HEK293 (cell line): Measurements from ENCODE around the gene MYO1C.

Experiments used
- KLF8 ChIP-seq: fragments of 450-650 bp; formaldehyde crosslinking; IDR thresholded peaks from 2 replicates; pipeline ENCODE4 v1.5.1; 2016; ENCODE audit warnings: missing biosample characterization, missing genetic modification characterization
- OSR2 ChIP-seq: fragments of 450-650 bp; formaldehyde crosslinking; IDR thresholded peaks from 2 replicates; pipeline ENCODE4 v1.5.1; 2016; ENCODE audit warnings: missing biosample characterization, missing genetic modification characterization
- OVOL3 ChIP-seq: fragments of 450-650 bp; formaldehyde crosslinking; IDR thresholded peaks from 2 replicates; pipeline ENCODE4 v1.5.1; 2016; ENCODE audit warnings: missing biosample characterization, missing genetic modification characterization
- SP2 ChIP-seq: fragments of 450-650 bp; formaldehyde crosslinking; IDR thresholded peaks from 2 replicates; pipeline ENCODE4 v1.5.1; 2016; ENCODE audit warnings: missing biosample characterization, missing genetic modification characterization
- ZBTB17 ChIP-seq: fragments of 450-650 bp; formaldehyde crosslinking; IDR thresholded peaks from 2 replicates; pipeline ENCODE4 v1.5.1; 2016; ENCODE audit warnings: missing biosample characterization, missing genetic modification characterization
- ZBTB21 ChIP-seq: fragments of 450-650 bp; formaldehyde crosslinking; IDR thresholded peaks from 2 replicates; pipeline ENCODE4 v1.5.1; 2017; ENCODE audit warnings: missing biosample characterization, missing genetic modification characterization
- ZBTB8A ChIP-seq: fragments of 450-650 bp; formaldehyde crosslinking; IDR thresholded peaks from 2 replicates; pipeline ENCODE4 v1.5.1; 2016; ENCODE audit warnings: missing biosample characterization, missing genetic modification characterization
- ZNF2 ChIP-seq: fragments of 450-650 bp; formaldehyde crosslinking; IDR thresholded peaks from 2 replicates; pipeline ENCODE4 v1.5.1; 2016; ENCODE audit warnings: missing biosample characterization, missing genetic modification characterization
- ZNF214 ChIP-seq: fragments of 450-650 bp; formaldehyde crosslinking; IDR thresholded peaks from 2 replicates; pipeline ENCODE4 v1.5.1; 2017; ENCODE audit warnings: missing biosample characterization, mild to moderate bottlenecking, missing genetic modification characterization, borderline replicate concordance
- ZNF335 ChIP-seq: fragments of 450-650 bp; formaldehyde crosslinking; conservative IDR thresholded peaks from 2 replicates; pipeline ENCODE4 v1.5.1; 2016; ENCODE audit warnings: missing biosample characterization, missing genetic modification characterization
- ZNF366 ChIP-seq: fragments of 450-650 bp; formaldehyde crosslinking; conservative IDR thresholded peaks from 2 replicates; pipeline ENCODE4 v1.5.1; 2016; ENCODE audit warnings: missing biosample characterization, missing genetic modification characterization
- ZNF426 ChIP-seq: fragments of 450-650 bp; formaldehyde crosslinking; IDR thresholded peaks from 2 replicates; pipeline ENCODE4 v1.5.1; 2017; ENCODE audit warnings: missing biosample characterization, missing genetic modification characterization, mild to moderate bottlenecking, inconsistent platforms, moderate library complexity
- ZNF561 ChIP-seq: fragments of 450-650 bp; IDR thresholded peaks from 2 replicates; pipeline ENCODE4 v1.5.1; 2018; ENCODE audit warnings: missing biosample characterization, missing genetic modification characterization, borderline replicate concordance
- ZNF596 ChIP-seq: fragments of 450-650 bp; IDR thresholded peaks from 2 replicates; pipeline ENCODE4 v1.5.0; 2018; ENCODE audit warnings: missing biosample characterization, mild to moderate bottlenecking, missing genetic modification characterization, moderate library complexity
- ZNF624 ChIP-seq: fragments of 450-650 bp; formaldehyde crosslinking; IDR thresholded peaks from 2 replicates; pipeline ENCODE4 v1.5.1; 2017; ENCODE audit warnings: missing biosample characterization, missing genetic modification characterization
- ZNF658 ChIP-seq: fragments of 450-650 bp; formaldehyde crosslinking; IDR thresholded peaks from 2 replicates; pipeline ENCODE4; 2016; ENCODE audit warnings: missing biosample characterization, missing genetic modification characterization
- ZNF670 ChIP-seq: fragments of 450-650 bp; formaldehyde crosslinking; IDR thresholded peaks from 2 replicates; pipeline ENCODE4 v1.5.1; 2016; ENCODE audit warnings: missing biosample characterization, missing genetic modification characterization, low read depth
- ZNF747 ChIP-seq: fragments of 450-650 bp; formaldehyde crosslinking; IDR thresholded peaks from 2 replicates; pipeline ENCODE4 v1.5.1; 2016; ENCODE audit warnings: missing biosample characterization, missing genetic modification characterization
- ZNF777 ChIP-seq: fragments of 450-650 bp; formaldehyde crosslinking; IDR thresholded peaks from 2 replicates; pipeline ENCODE4 v1.5.1; 2017; ENCODE audit warnings: missing biosample characterization, missing genetic modification characterization, borderline replicate concordance
- TF ChIP-seq, protein P1 (sequence below): fragments of 450-650 bp; formaldehyde crosslinking; IDR thresholded peaks from 2 replicates; pipeline ENCODE4 v1.5.1; 2016; ENCODE audit warnings: missing biosample characterization, missing genetic modification characterization
- TF ChIP-seq, protein P2 (sequence below): fragments of 450-650 bp; formaldehyde crosslinking; conservative IDR thresholded peaks from 2 replicates; pipeline ENCODE4 v1.5.1; 2016; ENCODE audit warnings: low read depth, missing biosample characterization, missing genetic modification characterization
- TF ChIP-seq, protein P3 (sequence below): fragments of 450-650 bp; formaldehyde crosslinking; optimal IDR thresholded peaks from 2 replicates; pipeline ENCODE3; 2016; ENCODE audit warnings: missing biosample characterization, mild to moderate bottlenecking, missing genetic modification characterization
- TF ChIP-seq, protein P4 (sequence below): fragments of 450-650 bp; formaldehyde crosslinking; IDR thresholded peaks from 2 replicates; pipeline ENCODE4 v1.5.1; 2017; ENCODE audit warnings: missing biosample characterization, missing genetic modification characterization
- TF ChIP-seq, protein P5 (sequence below): fragments of 450-650 bp; formaldehyde crosslinking; IDR thresholded peaks from 2 replicates; pipeline ENCODE4 v1.5.1; 2017; ENCODE audit warnings: missing biosample characterization, missing genetic modification characterization
- TF ChIP-seq, protein P6 (sequence below): fragments of 450-650 bp; formaldehyde crosslinking; IDR thresholded peaks from 2 replicates; pipeline ENCODE4 v1.5.1; 2016; ENCODE audit warnings: missing biosample characterization, missing genetic modification characterization

MYO1C gene

DNA sequence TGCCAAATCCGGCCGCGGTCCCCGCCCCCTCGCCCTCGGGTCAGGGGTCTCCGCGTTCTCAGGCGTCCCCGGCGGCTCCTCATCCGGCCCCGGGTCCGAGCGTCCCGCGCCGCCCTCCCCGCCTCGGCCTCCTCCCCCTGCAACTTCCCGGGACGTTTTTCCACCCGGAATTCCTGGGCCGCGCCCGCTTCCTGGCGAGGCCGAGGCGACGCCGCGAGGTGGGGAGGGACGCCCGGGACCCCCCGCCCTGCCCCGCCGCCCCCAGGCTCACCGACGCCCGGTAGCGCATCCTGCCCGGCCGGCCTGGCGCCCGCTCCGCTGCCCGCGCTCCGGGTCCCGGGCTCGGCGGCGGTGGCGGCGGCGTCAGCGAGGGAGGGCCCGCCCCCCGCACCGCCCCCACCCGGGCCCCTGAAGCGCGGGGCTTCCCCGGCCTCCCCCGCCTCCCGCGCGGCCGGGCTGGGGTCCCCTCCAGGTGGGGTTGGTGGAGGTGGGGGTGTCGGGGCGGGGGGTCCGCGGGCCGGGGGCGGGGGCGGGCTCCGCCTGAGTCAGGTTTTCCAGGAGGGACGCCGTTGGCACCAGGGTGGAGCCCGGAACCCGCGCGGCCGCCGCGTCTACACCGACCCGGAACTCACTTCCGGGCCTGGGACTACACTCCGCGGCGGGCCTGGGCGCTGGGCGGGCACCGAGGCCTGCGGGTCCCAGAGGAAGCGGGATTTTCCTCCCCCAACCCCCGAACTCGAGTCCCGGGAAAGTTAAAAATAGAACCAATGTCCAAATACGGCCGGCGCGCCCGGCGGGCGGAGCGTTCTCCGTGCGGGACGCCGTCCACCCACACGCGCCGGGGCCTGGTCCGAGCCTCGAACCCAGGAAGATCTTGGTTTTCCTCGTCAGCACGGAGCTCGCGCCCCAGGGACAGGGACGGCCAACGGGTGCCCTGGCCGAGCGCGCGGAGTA is 6.8 kb downstream of the MYO1C start (continued):
- TF ChIP-seq ZNF366 = no peak
- no peak for TF ChIP-seq ZNF2 (tag by site-specific recombination)
- TF ChIP-seq, protein P1, sequence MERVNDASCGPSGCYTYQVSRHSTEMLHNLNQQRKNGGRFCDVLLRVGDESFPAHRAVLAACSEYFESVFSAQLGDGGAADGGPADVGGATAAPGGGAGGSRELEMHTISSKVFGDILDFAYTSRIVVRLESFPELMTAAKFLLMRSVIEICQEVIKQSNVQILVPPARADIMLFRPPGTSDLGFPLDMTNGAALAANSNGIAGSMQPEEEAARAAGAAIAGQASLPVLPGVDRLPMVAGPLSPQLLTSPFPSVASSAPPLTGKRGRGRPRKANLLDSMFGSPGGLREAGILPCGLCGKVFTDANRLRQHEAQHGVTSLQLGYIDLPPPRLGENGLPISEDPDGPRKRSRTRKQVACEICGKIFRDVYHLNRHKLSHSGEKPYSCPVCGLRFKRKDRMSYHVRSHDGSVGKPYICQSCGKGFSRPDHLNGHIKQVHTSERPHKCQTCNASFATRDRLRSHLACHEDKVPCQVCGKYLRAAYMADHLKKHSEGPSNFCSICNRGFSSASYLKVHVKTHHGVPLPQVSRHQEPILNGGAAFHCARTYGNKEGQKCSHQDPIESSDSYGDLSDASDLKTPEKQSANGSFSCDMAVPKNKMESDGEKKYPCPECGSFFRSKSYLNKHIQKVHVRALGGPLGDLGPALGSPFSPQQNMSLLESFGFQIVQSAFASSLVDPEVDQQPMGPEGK = peak; percentile 46
- peak; percentile 59 for TF ChIP-seq ZBTB8A (tag by site-specific recombination)
- no peak for TF ChIP-seq ZNF658 (tag by site-specific recombination)
- TF ChIP-seq ZNF777 = no peak
- TF ChIP-seq ZNF214 = no peak
- TF ChIP-seq, protein P2, sequence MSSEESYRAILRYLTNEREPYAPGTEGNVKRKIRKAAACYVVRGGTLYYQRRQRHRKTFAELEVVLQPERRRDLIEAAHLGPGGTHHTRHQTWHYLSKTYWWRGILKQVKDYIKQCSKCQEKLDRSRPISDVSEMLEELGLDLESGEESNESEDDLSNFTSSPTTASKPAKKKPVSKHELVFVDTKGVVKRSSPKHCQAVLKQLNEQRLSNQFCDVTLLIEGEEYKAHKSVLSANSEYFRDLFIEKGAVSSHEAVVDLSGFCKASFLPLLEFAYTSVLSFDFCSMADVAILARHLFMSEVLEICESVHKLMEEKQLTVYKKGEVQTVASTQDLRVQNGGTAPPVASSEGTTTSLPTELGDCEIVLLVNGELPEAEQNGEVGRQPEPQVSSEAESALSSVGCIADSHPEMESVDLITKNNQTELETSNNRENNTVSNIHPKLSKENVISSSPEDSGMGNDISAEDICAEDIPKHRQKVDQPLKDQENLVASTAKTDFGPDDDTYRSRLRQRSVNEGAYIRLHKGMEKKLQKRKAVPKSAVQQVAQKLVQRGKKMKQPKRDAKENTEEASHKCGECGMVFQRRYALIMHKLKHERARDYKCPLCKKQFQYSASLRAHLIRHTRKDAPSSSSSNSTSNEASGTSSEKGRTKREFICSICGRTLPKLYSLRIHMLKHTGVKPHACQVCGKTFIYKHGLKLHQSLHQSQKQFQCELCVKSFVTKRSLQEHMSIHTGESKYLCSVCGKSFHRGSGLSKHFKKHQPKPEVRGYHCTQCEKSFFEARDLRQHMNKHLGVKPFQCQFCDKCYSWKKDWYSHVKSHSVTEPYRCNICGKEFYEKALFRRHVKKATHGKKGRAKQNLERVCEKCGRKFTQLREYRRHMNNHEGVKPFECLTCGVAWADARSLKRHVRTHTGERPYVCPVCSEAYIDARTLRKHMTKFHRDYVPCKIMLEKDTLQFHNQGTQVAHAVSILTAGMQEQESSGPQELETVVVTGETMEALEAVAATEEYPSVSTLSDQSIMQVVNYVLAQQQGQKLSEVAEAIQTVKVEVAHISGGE (tag by site-specific recombination) = peak; percentile 68
- no peak for TF ChIP-seq OSR2 (tag by site-specific recombination)
- no peak for TF ChIP-seq ZBTB17 (tag by site-specific recombination)
- TF ChIP-seq ZNF426 (tag by site-specific recombination) = no peak
- 0 out of 2 replicates have a peak, but pooled peaks have one; percentile 36 for TF ChIP-seq ZNF561 (tag by site-specific recombination)
- no peak for TF ChIP-seq ZNF747 (tag by site-specific recombination)
- TF ChIP-seq, protein P3, sequence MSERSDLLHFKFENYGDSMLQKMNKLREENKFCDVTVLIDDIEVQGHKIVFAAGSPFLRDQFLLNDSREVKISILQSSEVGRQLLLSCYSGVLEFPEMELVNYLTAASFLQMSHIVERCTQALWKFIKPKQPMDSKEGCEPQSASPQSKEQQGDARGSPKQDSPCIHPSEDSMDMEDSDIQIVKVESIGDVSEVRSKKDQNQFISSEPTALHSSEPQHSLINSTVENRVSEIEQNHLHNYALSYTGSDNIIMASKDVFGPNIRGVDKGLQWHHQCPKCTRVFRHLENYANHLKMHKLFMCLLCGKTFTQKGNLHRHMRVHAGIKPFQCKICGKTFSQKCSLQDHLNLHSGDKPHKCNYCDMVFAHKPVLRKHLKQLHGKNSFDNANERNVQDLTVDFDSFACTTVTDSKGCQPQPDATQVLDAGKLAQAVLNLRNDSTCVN (tag by site-specific recombination) = peak; percentile 47
- TF ChIP-seq OVOL3 (tag by site-specific recombination) = no peak
- TF ChIP-seq ZNF335 (tag by site-specific recombination) = peak; percentile 17
- TF ChIP-seq ZNF624 (tag by site-specific recombination) = no peak
- TF ChIP-seq, protein P4, sequence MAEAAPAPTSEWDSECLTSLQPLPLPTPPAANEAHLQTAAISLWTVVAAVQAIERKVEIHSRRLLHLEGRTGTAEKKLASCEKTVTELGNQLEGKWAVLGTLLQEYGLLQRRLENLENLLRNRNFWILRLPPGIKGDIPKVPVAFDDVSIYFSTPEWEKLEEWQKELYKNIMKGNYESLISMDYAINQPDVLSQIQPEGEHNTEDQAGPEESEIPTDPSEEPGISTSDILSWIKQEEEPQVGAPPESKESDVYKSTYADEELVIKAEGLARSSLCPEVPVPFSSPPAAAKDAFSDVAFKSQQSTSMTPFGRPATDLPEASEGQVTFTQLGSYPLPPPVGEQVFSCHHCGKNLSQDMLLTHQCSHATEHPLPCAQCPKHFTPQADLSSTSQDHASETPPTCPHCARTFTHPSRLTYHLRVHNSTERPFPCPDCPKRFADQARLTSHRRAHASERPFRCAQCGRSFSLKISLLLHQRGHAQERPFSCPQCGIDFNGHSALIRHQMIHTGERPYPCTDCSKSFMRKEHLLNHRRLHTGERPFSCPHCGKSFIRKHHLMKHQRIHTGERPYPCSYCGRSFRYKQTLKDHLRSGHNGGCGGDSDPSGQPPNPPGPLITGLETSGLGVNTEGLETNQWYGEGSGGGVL (tag by site-specific recombination) = peak; percentile 36; the same call in 1 of the 2 replicates
- TF ChIP-seq ZBTB21 = no peak
- TF ChIP-seq ZNF596 (tag by site-specific recombination) = 0 out of 2 replicates have a peak, but pooled peaks have one; percentile 9
- no peak for TF ChIP-seq ZNF670 (tag by site-specific recombination)
- peak; percentile 56 for TF ChIP-seq SP2 (tag by site-specific recombination)
- peak; percentile 51; the same call in 1 of the 2 replicates for TF ChIP-seq KLF8 (tag by site-specific recombination)
- TF ChIP-seq, protein P5, sequence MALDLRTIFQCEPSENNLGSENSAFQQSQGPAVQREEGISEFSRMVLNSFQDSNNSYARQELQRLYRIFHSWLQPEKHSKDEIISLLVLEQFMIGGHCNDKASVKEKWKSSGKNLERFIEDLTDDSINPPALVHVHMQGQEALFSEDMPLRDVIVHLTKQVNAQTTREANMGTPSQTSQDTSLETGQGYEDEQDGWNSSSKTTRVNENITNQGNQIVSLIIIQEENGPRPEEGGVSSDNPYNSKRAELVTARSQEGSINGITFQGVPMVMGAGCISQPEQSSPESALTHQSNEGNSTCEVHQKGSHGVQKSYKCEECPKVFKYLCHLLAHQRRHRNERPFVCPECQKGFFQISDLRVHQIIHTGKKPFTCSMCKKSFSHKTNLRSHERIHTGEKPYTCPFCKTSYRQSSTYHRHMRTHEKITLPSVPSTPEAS (tag by site-specific recombination) = no peak
- TF ChIP-seq, protein P6, sequence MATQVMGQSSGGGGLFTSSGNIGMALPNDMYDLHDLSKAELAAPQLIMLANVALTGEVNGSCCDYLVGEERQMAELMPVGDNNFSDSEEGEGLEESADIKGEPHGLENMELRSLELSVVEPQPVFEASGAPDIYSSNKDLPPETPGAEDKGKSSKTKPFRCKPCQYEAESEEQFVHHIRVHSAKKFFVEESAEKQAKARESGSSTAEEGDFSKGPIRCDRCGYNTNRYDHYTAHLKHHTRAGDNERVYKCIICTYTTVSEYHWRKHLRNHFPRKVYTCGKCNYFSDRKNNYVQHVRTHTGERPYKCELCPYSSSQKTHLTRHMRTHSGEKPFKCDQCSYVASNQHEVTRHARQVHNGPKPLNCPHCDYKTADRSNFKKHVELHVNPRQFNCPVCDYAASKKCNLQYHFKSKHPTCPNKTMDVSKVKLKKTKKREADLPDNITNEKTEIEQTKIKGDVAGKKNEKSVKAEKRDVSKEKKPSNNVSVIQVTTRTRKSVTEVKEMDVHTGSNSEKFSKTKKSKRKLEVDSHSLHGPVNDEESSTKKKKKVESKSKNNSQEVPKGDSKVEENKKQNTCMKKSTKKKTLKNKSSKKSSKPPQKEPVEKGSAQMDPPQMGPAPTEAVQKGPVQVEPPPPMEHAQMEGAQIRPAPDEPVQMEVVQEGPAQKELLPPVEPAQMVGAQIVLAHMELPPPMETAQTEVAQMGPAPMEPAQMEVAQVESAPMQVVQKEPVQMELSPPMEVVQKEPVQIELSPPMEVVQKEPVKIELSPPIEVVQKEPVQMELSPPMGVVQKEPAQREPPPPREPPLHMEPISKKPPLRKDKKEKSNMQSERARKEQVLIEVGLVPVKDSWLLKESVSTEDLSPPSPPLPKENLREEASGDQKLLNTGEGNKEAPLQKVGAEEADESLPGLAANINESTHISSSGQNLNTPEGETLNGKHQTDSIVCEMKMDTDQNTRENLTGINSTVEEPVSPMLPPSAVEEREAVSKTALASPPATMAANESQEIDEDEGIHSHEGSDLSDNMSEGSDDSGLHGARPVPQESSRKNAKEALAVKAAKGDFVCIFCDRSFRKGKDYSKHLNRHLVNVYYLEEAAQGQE (tag by site-specific recombination) = no peak
